Breast epithelium (tissue), 3 donors: ENCODE measurements around the gene TRNP1.

ENCODE experiments used
- CTCF ChIP-seq, 3 donors: fragments of 450-650 bp; IDR thresholded peaks; one replicate each; pipeline ENCODE4 v1.5.1; 2016 to 2017; ENCODE audit warnings: antibody characterized with exemption in 3 of 3, mild to moderate bottlenecking in 3 of 3, moderate library complexity in 3 of 3
- POLR2AphosphoS5 ChIP-seq, 3 donors: sonication (generic); formaldehyde crosslinking; IDR thresholded peaks; one replicate each; pipeline ENCODE4 v1.6.1; 2017; ENCODE audit warnings: antibody characterized with exemption in 3 of 3

GRCh38 chr1:27035344-27035743 lies 41.9 kb downstream of the TRNP1 start:
- TF ChIP-seq CTCF (IDR thresholded peaks at IDR 0.05) (no peak), POLR2AphosphoS5 (IDR thresholded peaks at IDR 0.05) (no peak)
